ENCODE measurements around the gene ZFP92.

- TF ChIP-seq POLR2A (IDR thresholded peaks at IDR 0.05; ENCODE audit: low read depth, low read length) (no peak), POLR2AphosphoS5 (IDR thresholded peaks at IDR 0.05; ENCODE audit: low read depth, low read length) (no peak), TAF1 (IDR thresholded peaks at IDR 0.05; ENCODE audit: low read depth, low read length) (no peak)
Measured at GRCh38 chrX:153457136-153457825, 46.0 kb downstream of the ZFP92 start.
